Brain pericyte (primary cell): ENCODE measurements around the gene PRKAG2.

Source experiments
- DNase-seq: peaks from one replicate; pipeline ENCODE4 v3.0.0-alpha.2; 2012; ENCODE audit warnings: low read depth, low spot score

Gene PRKAG2

DNA sequence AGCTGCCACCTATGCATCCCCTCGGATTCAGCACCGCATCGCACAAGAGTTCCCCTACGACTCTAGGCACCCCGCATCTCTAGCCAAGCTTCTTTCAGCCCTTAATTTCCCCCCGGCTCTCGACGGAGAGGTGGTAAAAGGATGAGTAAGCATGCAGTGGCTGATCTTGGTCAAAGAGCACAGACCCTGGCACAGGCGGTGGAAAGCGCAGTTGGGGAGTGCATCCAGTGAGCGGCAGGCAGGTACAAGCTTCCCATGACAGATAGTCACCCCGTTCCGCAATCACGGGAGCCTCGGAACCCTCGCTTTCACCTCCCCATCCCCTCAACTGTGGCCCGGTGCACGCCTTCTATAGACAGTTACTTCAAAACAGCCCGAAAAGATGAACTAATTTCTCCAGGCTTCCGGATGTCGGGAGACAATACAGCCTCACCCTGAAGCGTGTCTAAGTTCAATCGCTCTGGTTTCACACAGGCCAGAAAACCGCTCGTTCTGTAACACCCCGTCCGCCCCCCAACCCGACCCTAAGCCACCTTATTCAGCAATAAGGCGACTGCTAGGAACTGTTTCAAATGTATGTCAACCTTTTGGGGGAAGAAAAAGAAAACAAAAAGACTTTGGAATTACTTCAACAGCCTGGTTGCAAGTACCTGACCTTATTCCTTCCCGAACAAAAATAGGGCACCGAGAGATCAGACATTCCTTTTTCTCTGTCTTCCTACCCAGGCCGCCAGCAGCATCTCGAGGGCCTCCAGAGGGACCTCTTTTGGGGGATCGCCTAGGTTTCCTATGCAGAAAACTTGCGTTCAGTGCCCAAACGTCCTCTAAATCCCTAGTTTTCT, 358.6 kb downstream of the PRKAG2 start:
- DNase-seq = no peak

DNA sequence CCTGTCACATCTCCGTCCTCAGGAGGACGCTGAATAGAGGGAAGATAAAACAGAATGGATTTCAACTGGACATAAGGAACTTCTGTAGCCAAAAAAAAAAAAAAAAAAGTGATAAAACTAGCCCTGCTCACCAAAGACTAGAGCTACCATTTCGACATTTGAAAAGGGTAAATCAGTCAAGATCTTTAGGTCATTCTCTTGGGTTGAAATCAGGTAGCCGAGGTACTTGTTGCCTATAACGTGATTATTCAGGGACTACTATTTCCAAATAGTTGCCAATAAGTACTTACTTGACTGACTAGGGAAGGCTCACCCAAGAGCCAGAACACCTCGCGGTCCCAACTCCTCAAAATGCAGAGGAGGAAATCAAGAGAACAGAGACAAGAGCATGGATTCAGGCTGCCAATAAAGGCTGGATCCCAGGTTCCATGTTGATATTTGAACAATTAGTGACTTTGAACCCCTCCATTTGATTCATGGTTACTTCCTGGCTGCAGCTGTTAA, 359.3 kb downstream of the PRKAG2 start:
- no peak for DNase-seq

DNA sequence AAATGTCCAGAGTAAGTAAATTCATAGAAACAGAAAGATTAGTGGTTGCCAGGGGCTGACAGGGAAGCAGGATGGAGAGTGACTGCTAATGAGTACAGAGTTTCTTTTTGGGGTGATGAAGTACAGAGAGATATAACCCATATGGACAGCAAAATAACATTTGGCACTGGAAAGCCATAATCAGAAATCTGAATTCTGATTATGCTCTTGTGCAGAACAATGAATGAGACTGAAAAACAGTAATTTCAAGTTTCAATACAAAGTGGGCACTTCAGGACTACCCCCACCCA, 361.7 kb downstream of the PRKAG2 start:
- DNase-seq = no peak

DNA sequence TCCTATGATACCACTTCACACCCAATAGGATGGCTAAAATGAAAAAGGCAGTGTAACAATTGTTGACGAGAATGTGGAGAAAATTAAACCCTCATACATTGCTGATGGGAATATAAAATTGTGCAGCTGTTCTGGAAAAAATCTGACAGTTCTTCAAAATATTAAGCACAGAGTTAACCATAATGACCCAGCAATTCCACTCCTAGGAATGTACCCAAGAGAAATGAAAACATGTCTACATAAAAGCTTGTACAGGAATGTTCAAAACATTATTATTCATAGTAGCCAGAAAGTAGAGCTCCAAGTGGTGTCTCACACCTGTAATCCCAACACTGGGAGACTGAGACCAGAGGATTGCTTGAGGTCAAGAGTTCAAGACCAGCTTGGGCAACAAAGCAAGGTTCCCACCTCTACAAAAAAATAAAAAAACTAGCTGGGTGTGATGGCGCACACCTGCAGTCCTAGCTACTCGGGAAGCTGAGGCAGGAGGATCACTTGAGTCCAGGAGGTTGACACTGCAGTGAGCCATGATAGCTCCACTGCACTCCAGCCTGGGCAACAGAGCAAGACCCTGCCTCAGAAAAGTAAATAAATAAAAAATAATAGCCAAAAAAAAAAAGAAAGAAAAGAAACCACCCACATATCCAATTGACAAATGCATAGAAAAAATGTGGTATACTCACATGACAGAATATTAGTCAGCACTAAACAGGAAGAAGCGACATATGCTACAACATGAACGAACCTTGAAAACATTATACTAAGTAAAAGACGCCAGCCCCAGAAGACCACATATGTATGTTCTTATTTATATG, 362.2 kb downstream of the PRKAG2 start:
- DNase-seq = no peak

DNA sequence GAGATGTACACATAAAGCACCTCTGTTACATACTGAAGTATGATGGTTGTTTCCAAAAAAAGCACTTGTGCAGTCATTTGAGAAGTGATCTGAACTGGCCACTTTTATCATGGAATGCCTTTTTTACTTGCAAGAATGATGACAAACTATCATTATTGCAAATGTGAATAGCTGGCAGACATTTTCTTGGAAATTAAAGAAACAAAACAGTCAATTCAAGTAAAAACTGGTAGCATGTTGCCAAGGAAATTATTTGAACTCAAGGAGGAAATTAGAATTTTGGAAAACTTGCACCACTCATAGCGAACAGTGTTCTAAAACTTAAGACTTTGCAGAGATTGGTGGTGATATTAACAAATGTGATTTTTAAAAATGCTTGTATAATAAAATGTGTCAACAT, 363.8 kb downstream of the PRKAG2 start:
- no peak for DNase-seq

DNA sequence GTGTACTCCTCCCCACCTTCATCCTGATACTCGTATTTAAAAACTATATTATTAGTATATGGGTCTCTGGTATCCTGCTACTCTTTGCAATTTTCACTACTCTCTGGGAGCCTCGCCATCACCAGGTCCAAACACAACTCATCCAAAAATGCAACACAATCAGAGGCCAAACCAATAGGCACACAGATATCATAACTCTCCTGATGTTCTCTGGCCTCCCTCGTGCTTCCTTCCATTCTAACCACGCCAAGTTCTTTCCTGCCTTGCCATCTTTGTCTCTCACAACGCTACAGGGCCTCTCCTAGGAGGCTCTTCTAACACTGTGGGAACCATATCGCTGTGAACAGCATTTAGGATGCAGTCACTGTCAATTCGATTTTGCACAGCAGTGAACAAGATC, 364.6 kb downstream of the PRKAG2 start:
- DNase-seq = no peak

DNA sequence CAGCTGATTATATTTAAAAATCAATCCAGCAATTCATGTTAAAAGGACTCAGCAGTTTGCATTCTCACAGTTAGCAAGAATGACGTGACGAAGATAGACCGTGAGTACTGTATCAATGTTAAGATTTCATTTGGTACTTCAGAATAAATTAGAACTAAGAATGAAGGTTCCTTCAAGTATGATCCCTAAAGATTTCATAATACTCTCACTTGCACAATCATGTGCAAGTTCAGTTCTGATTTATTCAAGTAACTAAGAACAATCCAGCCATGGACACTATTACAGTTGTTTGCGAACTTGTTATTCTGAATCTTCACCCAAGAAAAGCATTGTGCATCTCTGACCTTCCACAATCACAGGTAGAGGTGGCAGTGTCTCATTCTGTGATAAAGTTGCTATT, 365.0 kb downstream of the PRKAG2 start:
- DNase-seq = no peak

DNA sequence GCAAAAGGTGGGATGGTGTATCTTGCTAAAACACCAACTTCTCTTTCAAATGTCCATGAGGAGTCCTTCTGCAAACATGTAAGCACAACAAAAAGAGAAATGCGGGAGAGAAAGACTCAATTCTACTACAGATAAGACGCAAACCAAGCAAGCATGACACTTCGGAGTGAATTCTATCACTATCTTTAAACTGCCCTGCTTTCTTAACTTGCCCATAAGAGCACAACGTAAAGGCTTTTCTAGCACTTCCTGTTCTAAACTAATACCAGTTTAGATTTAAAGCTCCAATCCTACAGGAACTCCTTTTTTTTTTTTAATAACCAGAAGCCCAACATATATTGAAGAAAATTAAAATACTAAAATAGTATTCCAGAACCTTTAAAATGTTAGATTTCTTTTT, 365.6 kb downstream of the PRKAG2 start:
- no peak for DNase-seq

DNA sequence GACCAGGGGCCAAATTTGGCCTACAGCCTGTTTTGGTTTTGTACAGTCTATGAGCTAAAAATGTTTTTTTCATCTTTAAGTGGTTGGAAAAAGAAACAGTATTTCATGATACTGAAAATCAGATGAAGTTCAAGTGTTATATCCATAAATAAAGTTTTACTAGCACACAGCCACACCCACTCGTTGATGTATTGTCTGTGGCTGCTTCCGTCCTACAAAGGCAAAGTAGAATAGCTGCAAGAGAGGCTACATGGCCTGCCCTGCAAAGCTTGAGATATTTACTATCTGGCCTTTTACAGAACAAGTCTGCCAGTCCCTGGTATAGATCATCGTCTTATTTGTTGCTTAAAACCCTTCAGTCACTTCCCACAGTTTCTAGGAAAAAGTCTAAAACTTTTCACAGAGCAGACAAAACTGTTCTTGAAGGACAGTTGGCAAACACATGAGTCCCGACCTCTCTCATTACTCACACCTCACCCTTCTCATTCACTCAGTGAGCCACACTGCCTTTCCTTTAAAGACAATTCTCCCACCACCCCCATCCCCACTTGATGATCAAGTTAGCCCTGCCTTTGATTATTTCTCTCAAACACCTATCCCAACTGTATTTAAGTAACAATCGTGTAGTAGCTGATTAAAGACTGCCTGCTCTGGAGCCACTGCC, 367.1 kb downstream of the PRKAG2 start:
- no peak for DNase-seq

DNA sequence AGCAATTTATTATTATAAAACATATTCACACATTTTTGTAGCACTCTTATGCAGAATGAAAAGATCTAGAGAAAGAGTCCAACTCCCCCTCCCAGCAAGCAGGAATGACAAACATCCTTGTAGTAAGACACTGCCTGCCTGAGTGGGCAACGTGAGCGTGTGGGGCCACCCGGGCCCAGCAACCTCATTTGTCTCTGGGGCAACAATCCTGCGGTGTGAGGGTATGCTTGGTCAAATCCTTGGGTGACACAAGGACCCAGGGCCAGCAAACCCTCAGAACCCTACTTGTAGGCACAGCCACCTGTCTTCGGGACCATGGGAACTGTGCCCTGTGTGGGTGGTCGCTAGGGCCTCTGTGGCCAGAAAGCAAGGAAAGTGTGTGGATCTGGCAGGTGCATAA, 367.9 kb downstream of the PRKAG2 start:
- no peak for DNase-seq

DNA sequence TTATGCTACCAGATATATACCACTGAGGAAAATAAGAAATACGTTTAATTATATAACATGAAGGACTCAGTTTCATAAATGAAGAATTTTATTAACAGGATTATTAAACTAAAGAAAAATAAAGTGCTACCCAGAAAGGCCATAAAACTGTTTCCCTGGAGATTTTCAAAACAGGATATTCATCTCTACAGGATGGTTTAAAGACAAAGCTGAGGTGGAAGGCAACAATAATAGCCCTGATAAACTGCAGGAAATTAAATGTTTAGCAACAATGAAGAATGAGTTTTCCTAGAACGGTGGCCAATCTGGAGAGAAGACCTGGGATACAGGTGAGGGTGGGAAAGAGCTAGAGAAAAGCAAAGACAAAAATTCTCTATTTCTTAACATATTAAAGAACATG, 369.1 kb downstream of the PRKAG2 start:
- DNase-seq = no peak

DNA sequence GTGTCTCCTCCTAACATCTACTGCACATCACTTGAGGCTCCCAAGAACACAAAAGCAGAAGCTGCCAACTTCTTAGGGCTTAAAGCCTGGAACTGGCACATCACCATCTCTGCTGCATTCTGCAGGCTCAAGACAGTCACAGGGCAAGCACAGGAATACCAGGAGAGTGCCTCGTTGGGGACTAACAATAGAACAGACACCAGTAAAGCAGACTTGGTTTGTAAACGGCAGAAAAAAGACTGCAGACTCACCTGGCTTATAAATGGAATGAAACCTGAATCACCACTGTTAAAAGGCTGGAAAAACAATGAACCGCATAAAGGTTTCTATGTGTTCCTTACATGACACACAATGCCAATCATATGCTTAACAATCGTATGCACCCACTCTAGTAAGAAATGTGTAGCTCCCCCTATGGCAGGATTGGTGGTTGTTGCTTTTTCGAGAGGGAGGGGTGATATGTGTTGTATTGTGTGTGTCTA, 370.0 kb downstream of the PRKAG2 start:
- DNase-seq = no peak
